ENCODE measurements around the gene ASB18. TPM values are rescaled to one million over a fixed set of nuclear protein-coding genes. Genes with fewer than 3 reads are reported as not detected.

Gene ASB18
- total and polyA plus RNA-seq, 2 of the 4 experiments (the other 2 are of a cell fraction): not detected

GRCh38 chr2:236265675-236266074 lies 1.5 kb upstream of the ASB18 start:
- no peak overlapping the region for H2BK5ac ChIP-seq (ENCODE audit: low read depth, low read length, poor library complexity, severe bottlenecking)
- H3K36me3 ChIP-seq (ENCODE audit: control insufficient read depth, insufficient read depth, low read length): no peaks in the 10 kb centered on the region
- no peak overlapping the region for H2BK15ac ChIP-seq (ENCODE audit: low read depth, low read length)
- no peak overlapping the region for H2AK9ac ChIP-seq (replicated peaks; ENCODE audit: low read depth, low read length, poor library complexity)
- ChIA-PET CTCF (no interaction called here), POLR2A (ENCODE audit: unreplicated experiment) (no interaction called here)
- no peak overlapping the region for H3K23ac ChIP-seq (ENCODE audit: low read depth, low read length)
- no peak overlapping the region for H3K27ac ChIP-seq (ENCODE audit: insufficient read depth, low read length)
- no peak overlapping the region for H3K4ac ChIP-seq (ENCODE audit: low read depth, low read length)
- BruUV-seq (replicated peaks): no TSS peak
- in situ Hi-C loops (cut with MboI; ENCODE audit: low sequenced_read_pairs): no loop called here
- no peak overlapping the region for H4K8ac ChIP-seq (ENCODE audit: low read depth in 2 of 2, low read length in 2 of 2)
- no peak overlapping the region for H4K5ac ChIP-seq (ENCODE audit: low read depth, low read length)
- no peaks in the 10 kb centered on the region for H4K20me1 ChIP-seq (ENCODE audit: insufficient read depth, low read length)
- H2AK5ac ChIP-seq (ENCODE audit: low read depth, low read length): no peak overlapping the region
- ATAC-seq (ENCODE audit: low read depth) (no peak), DNase-seq (no peak)
- no peak overlapping the region for H2AFZ ChIP-seq (replicated peaks; ENCODE audit: low read length, poor library complexity)
- H2BK20ac ChIP-seq (ENCODE audit: low read depth, low read length): no peak overlapping the region
- no peak overlapping the region for H3K9ac ChIP-seq (ENCODE audit: low read depth, low read length)
- H3K56ac ChIP-seq (ENCODE audit: extremely low read depth, insufficient read depth, low read length): no peak overlapping the region
- no peak overlapping the region for H3K18ac ChIP-seq (ENCODE audit: low read depth, low read length)
- TF ChIP-seq FOS (IDR thresholded peaks at IDR 0.05; ENCODE audit: low read depth, low read length) (no peak), MXI1 (IDR thresholded peaks at IDR 0.05; ENCODE audit: borderline replicate concordance, low read depth, low read length) (no peak), SMC3 (IDR thresholded peaks at IDR 0.05; ENCODE audit: low read depth, low read length) (no peak), MAFK (IDR thresholded peaks at IDR 0.05; ENCODE audit: low read depth, low read length) (no peak), MAZ (IDR thresholded peaks at IDR 0.05; ENCODE audit: borderline replicate concordance, low read depth, low read length) (no peak), CEBPB (IDR thresholded peaks at IDR 0.05; ENCODE audit: low read depth, low read length) (no peak)
- no peaks in the 10 kb centered on the region for H3K4me1 ChIP-seq (ENCODE audit: control insufficient read depth, insufficient read depth, low read length)
- no peaks in the 10 kb centered on the region for H3K9me1 ChIP-seq (ENCODE audit: insufficient read depth, low read length)
- H3K9me3 ChIP-seq (ENCODE audit: control insufficient read depth, insufficient read depth, low read length): peaks cover 3% of the 10 kb centered on the region
- H3K27me3 ChIP-seq (ENCODE audit: control insufficient read depth, insufficient read depth, low read length): peaks cover 2% of the 10 kb centered on the region
- intact Hi-C loops (cut with micrococcal nuclease): no loop called here
- dilution Hi-C loops (cut with HindIII; ENCODE audit: low sequenced_read_pairs, unreplicated experiment): no loop called here
- H3K79me1 ChIP-seq (ENCODE audit: low read depth in 1 of 2, low read length in 2 of 2): no peaks in the 10 kb centered on the region
- H3K14ac ChIP-seq (replicated peaks; ENCODE audit: low read depth, low read length): no peak overlapping the region
- H3K4me3 ChIP-seq (ENCODE audit: insufficient read depth, low read depth, low read length): no peak overlapping the region
- H2BK120ac ChIP-seq (ENCODE audit: low read depth, low read length): no peak overlapping the region
- no peak overlapping the region for H4K91ac ChIP-seq (ENCODE audit: insufficient read depth, low read depth, low read length)
- no peak overlapping the region for H3K4me2 ChIP-seq (ENCODE audit: low read depth, low read length)
